GM19043 (cell line): ENCODE measurements around the gene MFAP4.

Experiments
- ATAC-seq: cut with Tn5 transposase; IDR thresholded peaks from one replicate; pipeline ENCODE4 v1.9.1; 2021; ENCODE audit warnings: low read depth; ENCODE audit not compliant: unreplicated experiment

MFAP4 gene

DNA sequence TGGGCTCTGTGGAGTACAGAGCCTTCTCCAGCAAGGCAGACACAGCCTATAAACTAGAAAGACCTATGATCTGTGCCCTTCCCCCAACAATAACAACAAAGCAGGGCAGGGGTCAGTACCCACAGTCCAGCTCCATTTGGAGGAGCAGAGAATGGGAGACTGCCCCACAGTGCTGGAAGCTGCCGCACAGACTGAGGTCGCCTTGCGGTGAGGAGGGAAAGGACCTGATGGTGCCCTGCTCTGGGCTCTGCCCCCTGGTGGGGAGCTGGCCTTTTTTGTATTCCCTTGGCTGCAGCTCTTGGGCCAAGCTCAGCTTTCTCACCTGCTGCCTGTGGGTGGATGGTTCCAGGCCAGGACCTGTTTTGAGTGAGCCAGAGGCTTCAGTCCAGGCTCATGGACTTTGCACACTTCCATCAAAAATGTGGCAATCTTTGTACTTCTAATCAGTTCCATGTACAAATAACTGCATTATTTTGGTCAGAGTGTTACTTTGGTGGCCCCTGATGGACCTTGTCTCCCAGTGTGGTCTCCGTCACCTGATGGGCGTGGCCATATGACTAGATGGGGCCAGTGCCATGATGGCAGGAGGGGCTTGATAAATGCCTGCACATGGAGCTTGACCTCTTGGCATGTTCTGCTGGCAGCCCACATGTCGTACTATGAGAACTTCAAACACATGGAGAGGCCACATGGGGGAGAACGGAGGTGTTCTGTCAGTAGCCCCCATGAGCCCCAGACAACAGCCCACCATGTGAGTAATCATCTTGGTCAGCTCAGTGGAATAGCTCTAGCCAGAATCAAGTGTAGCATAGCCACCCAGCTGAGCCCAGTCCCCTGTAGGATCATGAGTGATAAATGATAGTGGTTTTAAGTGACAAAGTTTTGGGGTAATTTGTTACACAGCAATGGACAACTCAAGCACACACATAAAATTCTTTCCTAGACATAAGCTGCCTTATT lies 48.7 kb downstream of the MFAP4 start:
- no peak for ATAC-seq

DNA sequence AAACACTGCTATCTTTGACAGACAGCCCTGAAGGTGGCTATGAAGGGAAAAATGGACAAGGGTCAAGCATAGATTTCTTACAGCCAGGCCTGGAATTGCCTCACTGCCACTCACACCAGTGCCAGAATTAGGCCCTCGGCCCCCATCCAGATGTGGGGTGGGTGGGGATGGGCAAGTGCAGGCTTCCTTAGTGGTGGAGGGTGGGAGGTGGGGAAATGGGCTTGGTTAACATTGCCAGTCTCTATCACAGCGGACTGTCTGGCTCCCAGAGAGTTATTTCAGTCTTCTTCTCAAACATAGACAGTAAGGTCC lies 49.3 kb downstream of the MFAP4 start:
- ATAC-seq = no peak

DNA sequence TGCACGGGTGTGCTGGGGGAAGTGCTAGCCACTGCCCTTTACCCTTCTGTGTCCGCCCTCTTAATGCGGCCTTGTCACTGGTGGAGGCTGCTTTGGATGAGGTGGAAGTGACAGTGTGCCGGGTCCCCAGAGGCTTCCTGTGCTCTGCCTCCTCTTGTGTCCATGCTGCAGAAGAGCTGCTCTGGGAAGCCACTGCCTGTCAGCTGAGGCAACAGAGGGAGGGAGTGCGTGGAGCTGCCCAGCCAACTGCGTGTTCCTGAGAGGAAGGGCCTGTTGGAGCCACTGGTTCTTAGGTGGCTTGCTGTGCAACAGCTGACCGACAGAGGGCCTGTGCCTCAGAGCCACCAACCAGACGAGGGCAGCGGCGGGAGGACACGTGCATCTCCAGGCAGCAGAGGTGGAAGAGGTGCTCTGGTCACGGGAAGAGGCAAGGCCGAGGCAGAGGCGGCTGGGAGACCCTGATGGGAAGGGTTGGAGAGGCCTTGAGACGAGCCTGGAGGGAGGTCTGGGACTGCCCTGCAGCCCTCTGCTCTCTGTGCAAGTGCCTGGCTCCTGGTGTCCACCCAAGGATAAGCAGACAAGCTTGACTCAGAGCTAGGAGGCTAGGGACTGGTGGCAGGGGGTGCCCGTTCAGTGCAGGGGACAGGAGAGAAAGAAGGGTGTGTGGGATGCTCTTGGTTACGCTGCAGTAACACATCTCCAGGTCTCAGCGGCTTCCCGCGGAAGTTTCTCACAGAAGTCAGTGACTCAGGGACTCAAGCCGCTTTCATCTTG lies 49.9 kb downstream of the MFAP4 start:
- ATAC-seq = no peak

DNA sequence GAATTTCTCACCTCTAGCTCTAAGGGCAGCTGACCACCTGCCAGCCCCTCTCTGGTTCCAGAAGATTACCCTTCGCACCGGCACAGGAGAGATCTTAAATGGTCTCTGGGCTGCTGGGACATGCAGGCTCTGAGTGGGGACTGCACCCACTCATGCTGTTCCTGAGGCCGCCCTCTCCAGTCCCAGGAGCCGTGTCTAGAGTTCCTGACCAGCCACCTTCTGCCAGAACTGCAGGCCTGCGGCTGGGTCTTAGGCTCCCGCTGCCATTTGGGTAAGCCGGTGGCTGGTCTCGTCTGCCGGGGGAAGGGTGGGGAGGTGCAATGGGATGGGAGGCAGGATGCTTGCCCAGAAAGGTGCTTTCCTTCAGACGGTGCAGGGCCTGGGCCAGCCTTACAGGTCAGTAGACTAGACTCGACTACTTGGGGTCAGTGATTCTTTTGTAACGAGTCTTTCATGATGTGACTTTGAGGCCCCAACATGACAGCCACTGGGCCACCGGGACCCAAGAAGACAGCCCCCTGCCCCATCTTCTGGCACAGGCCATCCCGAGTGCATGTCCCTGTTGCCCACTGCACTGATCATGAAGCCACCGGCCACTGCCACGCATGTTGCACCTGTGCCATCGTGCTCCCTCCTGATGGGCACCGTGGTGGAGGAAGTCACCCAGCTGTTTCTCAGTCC lies 50.9 kb downstream of the MFAP4 start:
- ATAC-seq = no peak

DNA sequence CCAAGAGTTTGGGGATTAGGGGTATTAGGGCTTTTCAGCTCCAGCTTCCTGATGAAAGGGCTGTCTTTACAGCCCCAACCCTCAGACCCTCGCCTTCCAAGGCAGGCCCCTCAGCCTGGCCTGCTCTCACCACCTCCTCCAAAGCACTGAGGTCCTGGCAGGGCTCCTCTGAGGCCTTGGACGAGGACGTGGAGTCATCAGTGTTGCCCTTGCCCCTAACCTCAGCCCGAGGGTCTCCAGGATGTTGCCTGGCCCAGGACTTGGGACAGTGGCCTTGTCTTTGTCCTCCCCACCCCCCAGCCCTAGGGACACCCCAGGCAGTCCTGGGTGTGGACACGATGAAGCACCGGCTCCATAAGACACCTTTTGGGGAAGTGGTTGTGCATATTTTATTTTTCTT lies 52.7 kb downstream of the MFAP4 start:
- ATAC-seq = no peak

DNA sequence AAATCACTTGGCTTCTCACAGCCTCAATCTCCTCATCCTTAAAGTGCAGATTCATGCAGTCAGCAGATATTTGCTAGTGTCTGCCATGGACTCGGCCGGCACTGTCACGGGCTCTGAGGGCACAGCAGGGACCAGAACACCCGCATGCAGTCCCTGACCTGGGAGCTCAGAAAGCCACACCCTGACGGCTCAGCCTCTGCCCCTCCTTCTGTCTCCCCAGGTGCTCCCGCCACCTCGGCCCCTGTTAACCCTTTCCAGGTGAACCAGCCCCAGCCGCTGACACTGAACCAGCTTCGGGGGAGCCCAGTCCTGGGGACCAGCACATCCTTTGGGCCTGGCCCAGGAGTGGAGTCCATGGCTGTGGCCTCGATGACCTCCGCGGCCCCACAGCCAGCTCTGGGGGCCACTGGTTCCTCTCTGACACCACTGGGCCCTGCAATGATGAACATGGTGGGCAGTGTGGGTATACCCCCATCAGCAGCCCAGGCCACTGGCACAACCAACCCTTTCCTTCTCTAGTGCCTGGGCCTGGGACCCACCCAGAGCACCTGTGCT lies 53.2 kb downstream of the MFAP4 start:
- no peak for ATAC-seq
